Caco-2 (cell line): ENCODE measurements around the gene LEPROT. TPM values are rescaled to one million over a fixed set of nuclear protein-coding genes. Genes with fewer than 3 reads are reported as not detected.
A peak's percentile ranks its signal among the peaks of the same experiment; 100 is the strongest.

ENCODE experiments used
- BruUV-seq: library from RNA; stranded (reverse); fragments of 400-500 nt; replicated peaks from 2 replicates; lab custom pipeline; 2021; lab: Mats Ljungman, UMichigan
- CTCF ChIA-PET: fragments of 300-600 bp; sonication (Branson Sonifier 250); formaldehyde crosslinking; loops from one replicate; lab custom pipeline; 2022; ENCODE audit warnings: antibody characterized with exemption; lab: Charles Lee
- POLR2A ChIA-PET: fragments of 300-600 bp; sonication (Branson Sonifier 250); formaldehyde crosslinking; loops from one replicate; lab custom pipeline; 2022; ENCODE audit warnings: antibody characterized with exemption; lab: Charles Lee
- DNase-seq, 2 experiments: peaks; one replicate each; pipeline versions ENCODE4 v3.0.0 to v3.0.0-alpha.2; 2020 to 2022
- H3K27me3 ChIP-seq: replicated peaks from 2 replicates; pipeline ENCODE4 v1.6.0; 2011; ENCODE audit warnings: low read length; ENCODE audit not compliant: control insufficient read depth, insufficient read depth
- H3K36me3 ChIP-seq: 2 replicates; pipeline ENCODE4 v1.5.1; 2011; ENCODE audit warnings: low read length; ENCODE audit not compliant: control insufficient read depth, insufficient read depth
- H3K4me1 ChIP-seq: fragments of 250-450 bp; sonication (Bioruptor Pico); 2 replicates; pipeline ENCODE4 v1.5.1; 2020; ENCODE audit warnings: mild to moderate bottlenecking
- H3K4me3 ChIP-seq: 2 replicates; pipeline ENCODE4 v1.5.1; 2011; ENCODE audit warnings: low read depth, mild to moderate bottlenecking, control low read depth, low read length
- H3K9me3 ChIP-seq: fragments of 250-450 bp; sonication (Bioruptor Pico); 2 replicates; pipeline ENCODE4 v1.5.1; 2020; ENCODE audit warnings: mild to moderate bottlenecking, moderate library complexity
- H3K27ac Mint-ChIP-seq: one replicate; pipeline ENCODE4 v1.8.0; 2022; ENCODE audit warnings: mixed read lengths; ENCODE audit not compliant: unreplicated experiment
- H3K27me3 Mint-ChIP-seq: one replicate; pipeline ENCODE4 v1.8.0; 2022; ENCODE audit warnings: mixed read lengths; ENCODE audit not compliant: insufficient read depth, unreplicated experiment
- H3K36me3 Mint-ChIP-seq: one replicate; pipeline ENCODE4 v1.8.0; 2022; ENCODE audit warnings: mild to moderate bottlenecking, mixed read lengths; ENCODE audit not compliant: insufficient read depth, unreplicated experiment
- H3K4me1 Mint-ChIP-seq: one replicate; pipeline ENCODE4 v1.8.0; 2022; ENCODE audit warnings: low read depth, mixed read lengths; ENCODE audit not compliant: unreplicated experiment
- H3K4me3 Mint-ChIP-seq: one replicate; pipeline ENCODE4 v1.8.0; 2022; ENCODE audit warnings: mild to moderate bottlenecking, moderate library complexity, mixed read lengths; ENCODE audit not compliant: unreplicated experiment
- H3K9me3 Mint-ChIP-seq: one replicate; pipeline ENCODE4 v1.8.0; 2022; ENCODE audit warnings: mixed read lengths; ENCODE audit not compliant: unreplicated experiment
- intact Hi-C: fragments of 100-400 bp; cut with micrococcal nuclease; formaldehyde crosslinking; loops from one replicate; pipeline ENCODE4 v1.10.0; 2022; ENCODE audit not compliant: unreplicated experiment
- total RNA-seq: library from RNA; stranded (reverse); gene quantifications from 2 replicates; pipeline ENCODE4 v1.2.3, GENCODE V29; 2022
- TF ChIP-seq, protein P1 (sequence below), 2 experiments: fragments of 200-600 bp in 1 of 2; IDR thresholded peaks; 1 replicate in 1 of 2; 2 replicates in 1 of 2; pipeline versions ENCODE4 v1.5.1 to v1.8.0; 2011 to 2022; ENCODE audit warnings: antibody characterized with exemption in 1 of 2, control low read depth in 1 of 2, inconsistent platforms in 1 of 2, low read depth in 1 of 2, low read length in 1 of 2, mild to moderate bottlenecking in 1 of 2, moderate library complexity in 1 of 2; ENCODE audit not compliant: insufficient read depth in 1 of 2, severe bottlenecking in 1 of 2, unreplicated experiment in 1 of 2

Gene LEPROT
- total RNA-seq, 1 experiment from 2014 or later = 37.6 TPM

DNA sequence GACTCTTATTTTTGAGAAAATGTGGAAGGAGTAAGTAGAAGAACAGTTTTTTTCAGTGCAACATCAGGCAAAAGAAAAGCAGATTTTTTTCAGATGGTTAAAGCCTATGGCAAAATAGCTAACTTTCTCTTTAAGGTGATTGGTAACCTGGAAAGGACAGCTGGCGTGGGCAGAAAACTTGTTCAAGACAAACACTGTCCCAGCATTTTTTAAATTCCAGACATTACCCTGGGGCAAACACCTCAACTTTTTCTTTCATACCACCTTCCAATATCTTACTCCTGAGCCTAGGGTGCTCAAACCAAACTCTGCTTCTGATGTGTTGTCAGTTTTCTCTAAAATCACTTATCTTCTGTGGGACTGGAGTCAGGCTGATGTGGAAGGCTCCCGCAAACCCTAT lies 2.7 kb upstream of the LEPROT start:
- no peaks in the 10 kb centered on the region for H3K36me3 ChIP-seq
- H3K9me3 ChIP-seq = no peaks in the 10 kb centered on the region
- H3K4me1 ChIP-seq = peaks cover 30% of the 10 kb centered on the region
- Mint-ChIP-seq H3K9me3 (no peaks in the 10 kb centered on the region), H3K4me1 (peaks cover 27% of the 10 kb centered on the region), H3K27me3 (no peaks in the 10 kb centered on the region), H3K27ac (peak overlapping the region; percentile 82), H3K4me3 (peak overlapping the region; percentile 55), H3K36me3 (peaks cover 8% of the 10 kb centered on the region)
- DNase-seq = peak; percentile 39
- intact Hi-C loops = no loop called here
- H3K27me3 ChIP-seq = no peaks in the 10 kb centered on the region
- POLR2A ChIA-PET = no interaction called here
- CTCF ChIA-PET = no interaction called here
- TF ChIP-seq, protein P1, sequence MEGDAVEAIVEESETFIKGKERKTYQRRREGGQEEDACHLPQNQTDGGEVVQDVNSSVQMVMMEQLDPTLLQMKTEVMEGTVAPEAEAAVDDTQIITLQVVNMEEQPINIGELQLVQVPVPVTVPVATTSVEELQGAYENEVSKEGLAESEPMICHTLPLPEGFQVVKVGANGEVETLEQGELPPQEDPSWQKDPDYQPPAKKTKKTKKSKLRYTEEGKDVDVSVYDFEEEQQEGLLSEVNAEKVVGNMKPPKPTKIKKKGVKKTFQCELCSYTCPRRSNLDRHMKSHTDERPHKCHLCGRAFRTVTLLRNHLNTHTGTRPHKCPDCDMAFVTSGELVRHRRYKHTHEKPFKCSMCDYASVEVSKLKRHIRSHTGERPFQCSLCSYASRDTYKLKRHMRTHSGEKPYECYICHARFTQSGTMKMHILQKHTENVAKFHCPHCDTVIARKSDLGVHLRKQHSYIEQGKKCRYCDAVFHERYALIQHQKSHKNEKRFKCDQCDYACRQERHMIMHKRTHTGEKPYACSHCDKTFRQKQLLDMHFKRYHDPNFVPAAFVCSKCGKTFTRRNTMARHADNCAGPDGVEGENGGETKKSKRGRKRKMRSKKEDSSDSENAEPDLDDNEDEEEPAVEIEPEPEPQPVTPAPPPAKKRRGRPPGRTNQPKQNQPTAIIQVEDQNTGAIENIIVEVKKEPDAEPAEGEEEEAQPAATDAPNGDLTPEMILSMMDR (IDR thresholded peaks at IDR 0.05; ENCODE audit: insufficient read depth in 1 of 2, low read depth in 1 of 2, low read length in 1 of 2, severe bottlenecking in 1 of 2, unreplicated experiment in 1 of 2) = no peak
- no TSS peak for BruUV-seq
- no peak overlapping the region for H3K4me3 ChIP-seq

DNA sequence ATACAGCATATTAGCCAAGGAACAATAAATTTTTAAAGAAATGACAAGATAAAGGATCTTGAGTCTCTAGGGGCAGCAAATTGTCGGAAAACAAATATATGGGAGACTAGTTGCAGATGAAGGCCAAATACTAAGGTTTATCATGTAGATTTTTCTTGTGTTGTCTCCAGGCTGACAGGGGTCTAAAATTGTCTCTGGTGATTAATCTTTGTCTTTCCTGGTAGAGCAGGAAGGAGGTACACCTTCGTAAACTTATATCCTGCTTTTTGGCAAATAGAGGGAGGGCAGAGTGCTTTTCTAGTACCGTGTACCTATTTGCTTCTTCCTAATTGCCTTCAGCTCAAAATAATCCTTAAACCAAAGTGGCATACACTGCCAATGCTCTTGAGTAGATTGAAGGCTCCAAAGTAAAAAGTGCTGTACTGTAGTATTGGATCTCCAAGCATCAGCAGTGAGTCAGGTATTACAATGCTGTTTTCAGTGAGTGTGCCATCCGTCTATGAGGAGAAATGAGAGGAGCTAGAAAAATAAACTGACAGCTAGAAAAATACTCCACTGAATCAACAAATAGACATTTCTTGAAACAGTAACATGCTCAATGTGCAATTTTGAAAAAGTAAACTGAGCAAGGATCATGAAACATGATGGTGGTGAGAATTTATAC lies 1.8 kb upstream of the LEPROT start:
- Mint-ChIP-seq H3K36me3 (peaks cover 8% of the 10 kb centered on the region), H3K4me3 (no peak overlapping the region), H3K4me1 (peaks cover 25% of the 10 kb centered on the region), H3K27me3 (no peaks in the 10 kb centered on the region), H3K27ac (peak overlapping the region; percentile 82), H3K9me3 (no peaks in the 10 kb centered on the region)
- H3K9me3 ChIP-seq = no peaks in the 10 kb centered on the region
- TF ChIP-seq, protein P1 (IDR thresholded peaks at IDR 0.05; ENCODE audit: insufficient read depth in 1 of 2, low read depth in 1 of 2, low read length in 1 of 2, severe bottlenecking in 1 of 2, unreplicated experiment in 1 of 2) = no peak
- ChIA-PET POLR2A (interaction anchor here (1.7 kb wide), 1 partner anchor 109 kb away, joined by 7 read pairs; the partner anchor contains the start of gene DNAJC6), CTCF (no interaction called here)
- H3K27me3 ChIP-seq = no peaks in the 10 kb centered on the region
- no TSS peak for BruUV-seq
- intact Hi-C loops = no loop called here
- peaks cover 26% of the 10 kb centered on the region for H3K4me1 ChIP-seq
- H3K36me3 ChIP-seq = no peaks in the 10 kb centered on the region
- H3K4me3 ChIP-seq = no peak overlapping the region; the same call in 1 of the 2 replicates
- no peak for DNase-seq

DNA sequence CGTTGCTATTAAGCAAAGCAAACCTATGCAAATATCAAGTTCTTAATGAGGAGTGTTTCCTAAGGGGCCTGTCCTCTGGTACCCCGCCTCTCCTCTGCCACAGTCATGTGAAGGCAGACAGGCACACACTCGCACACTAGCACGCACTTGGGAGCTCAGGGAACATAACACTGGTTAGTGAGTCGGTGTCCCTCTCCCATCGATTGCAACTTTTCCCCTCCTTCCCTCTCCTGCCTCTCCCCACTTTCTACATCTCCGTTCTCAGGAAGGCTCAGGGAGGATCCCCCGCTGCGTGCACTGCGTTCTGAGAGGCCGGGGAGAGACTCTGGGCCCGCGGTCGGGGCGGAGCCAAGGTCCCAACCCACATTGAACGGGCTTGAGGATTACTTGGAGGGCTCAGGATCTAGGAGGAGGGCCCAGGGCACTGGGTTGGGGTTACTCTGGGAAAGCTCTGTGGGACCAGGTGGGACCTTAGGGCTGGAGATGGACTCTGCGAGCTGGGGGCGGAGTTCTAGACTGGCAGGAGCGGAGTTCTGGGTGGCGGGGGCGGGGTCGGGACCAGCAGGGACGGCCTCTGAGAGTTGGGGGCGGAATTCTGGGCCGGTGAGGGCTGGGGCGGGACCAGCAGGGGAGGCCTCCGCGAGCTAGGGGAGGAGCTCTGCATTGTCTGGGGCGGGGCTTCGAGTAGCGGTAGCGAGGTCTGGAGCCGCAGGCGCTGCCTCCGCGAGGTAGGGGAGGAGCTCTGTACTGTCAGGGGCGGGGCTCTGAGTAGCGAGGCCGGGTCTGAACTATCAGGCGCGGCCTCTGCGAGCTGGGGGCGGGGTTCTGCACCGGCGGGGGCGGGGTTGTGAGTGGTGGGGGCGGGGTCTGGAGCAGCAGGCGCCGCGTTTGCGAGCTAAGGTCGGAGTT lies 533 bp upstream of the LEPROT start:
- peaks cover 31% of the 10 kb centered on the region for H3K4me1 ChIP-seq
- peak; percentile 96 to 97 for DNase-seq
- no peaks in the 10 kb centered on the region for H3K27me3 Mint-ChIP-seq
- POLR2A ChIA-PET = interaction anchor here (0.5 to 1.7 kb wide), 12 partner anchors 81 to 468 kb away, joined by 3 to 7 read pairs (median 4); partner anchors contain the start of gene DNAJC6
- H3K36me3 ChIP-seq = no peaks in the 10 kb centered on the region
- H3K36me3 Mint-ChIP-seq = peaks cover 8% of the 10 kb centered on the region
- intact Hi-C loops = loop anchor here (1.0 to 5.0 kb wide), 4 partner anchors 47 to 358 kb away; partner anchors contain the start of gene DNAJC6
- H3K9me3 Mint-ChIP-seq = no peaks in the 10 kb centered on the region
- H3K9me3 ChIP-seq = no peaks in the 10 kb centered on the region
- no TSS peak for BruUV-seq
- peak overlapping the region; percentile 86 for H3K4me3 ChIP-seq
- no peak overlapping the region for H3K4me3 Mint-ChIP-seq
- peak overlapping the region; percentile 82 for H3K27ac Mint-ChIP-seq
- peaks cover 25% of the 10 kb centered on the region for H3K4me1 Mint-ChIP-seq
- CTCF ChIA-PET = interaction anchor here (0.6 to 1.4 kb wide), 9 partner anchors 15 to 269 kb away, joined by 3 to 11 read pairs (median 5); partner anchors contain the start of gene DNAJC6
- no peaks in the 10 kb centered on the region for H3K27me3 ChIP-seq
- TF ChIP-seq, protein P1 (IDR thresholded peaks at IDR 0.05; ENCODE audit: insufficient read depth in 1 of 2, low read depth in 1 of 2, low read length in 1 of 2, severe bottlenecking in 1 of 2, unreplicated experiment in 1 of 2) = no peak
